HEK293 (cell line): ENCODE data around the gene DDX51.

ENCODE experiments used
- CTCF ChIA-PET: fragments of 350-600 bp; formaldehyde crosslinking; extraction: SDS; loops from one replicate; lab custom pipeline; 2021; ENCODE audit warnings: antibody characterized with exemption; lab: Yijun Ruan, JAX
- POLR2A ChIA-PET: fragments of 300-600 bp; formaldehyde crosslinking; extraction: SDS; loops from one replicate; lab custom pipeline; 2020; ENCODE audit warnings: antibody characterized with exemption, inconsistent platforms; lab: Yijun Ruan, JAX
- H3K27ac ChIP-seq: fragments of 200-500 bp; sonication (Bioruptor generic); 2 replicates; pipeline ENCODE4 v1.5.1; 2014; ENCODE audit warnings: low read depth, low read length, control low read depth, inconsistent platforms; ENCODE audit errors: extremely low read depth
- H3K36me3 ChIP-seq, 2 experiments: fragments of 200-500 bp in 1 of 2; sonication (Bioruptor generic) in 1 of 2; 1 replicate in 1 of 2; 2 replicates in 1 of 2; pipeline ENCODE4 v1.5.1; 2014 to 2017; ENCODE audit warnings: inconsistent platforms in 2 of 2, low read length in 2 of 2; ENCODE audit not compliant: control insufficient read depth in 2 of 2, insufficient read depth in 1 of 2
- H3K4me1 ChIP-seq: fragments of 200-500 bp; sonication (Bioruptor generic); 2 replicates; pipeline ENCODE4 v1.5.1; 2014; ENCODE audit warnings: mild to moderate bottlenecking, low read length, inconsistent platforms; ENCODE audit not compliant: control insufficient read depth, insufficient read depth
- H3K4me3 ChIP-seq: 2 replicates; pipeline ENCODE4 v1.5.1; 2011; ENCODE audit warnings: low read depth, mild to moderate bottlenecking, control low read depth, low read length, moderate library complexity
- H3K9me3 ChIP-seq: fragments of 200-500 bp; sonication (Bioruptor generic); 2 replicates; pipeline ENCODE4 v1.5.1; 2014; ENCODE audit warnings: low read depth, low read length, inconsistent platforms; ENCODE audit not compliant: control insufficient read depth, insufficient read depth
- AEBP2 ChIP-seq: fragments of 450-650 bp; formaldehyde crosslinking; IDR thresholded peaks from 2 replicates; pipeline ENCODE4 v1.5.1; 2016; ENCODE audit warnings: missing biosample characterization, missing genetic modification characterization, borderline replicate concordance
- ELK4 ChIP-seq: IDR thresholded peaks from 2 replicates; pipeline ENCODE4 v1.6.1; 2011; ENCODE audit warnings: mild to moderate bottlenecking, low read depth, low read length, borderline replicate concordance
- FEZF1 ChIP-seq: fragments of 450-650 bp; formaldehyde crosslinking; IDR thresholded peaks from 2 replicates; pipeline ENCODE4 v1.5.1; 2016; ENCODE audit warnings: missing biosample characterization, missing genetic modification characterization
- HIC1 ChIP-seq: fragments of 450-650 bp; formaldehyde crosslinking; IDR thresholded peaks from 2 replicates; pipeline ENCODE4 v1.5.1; 2016; ENCODE audit warnings: missing biosample characterization, missing genetic modification characterization
- IKZF3 ChIP-seq: fragments of 450-650 bp; IDR thresholded peaks from 2 replicates; pipeline ENCODE4 v1.5.0; 2018; ENCODE audit warnings: missing biosample characterization, mild to moderate bottlenecking, missing genetic modification characterization, moderate library complexity
- ZFP37 ChIP-seq: fragments of 450-650 bp; formaldehyde crosslinking; IDR thresholded peaks from 2 replicates; pipeline ENCODE4 v1.5.1; 2016; ENCODE audit warnings: missing biosample characterization, missing genetic modification characterization
- ZFP41 ChIP-seq: fragments of 450-650 bp; formaldehyde crosslinking; IDR thresholded peaks from 2 replicates; pipeline ENCODE4 v1.5.1; 2016; ENCODE audit warnings: missing biosample characterization, missing genetic modification characterization, borderline replicate concordance
- ZNF157 ChIP-seq: fragments of 450-650 bp; formaldehyde crosslinking; IDR thresholded peaks from 2 replicates; pipeline ENCODE4 v1.5.1; 2016; ENCODE audit warnings: missing biosample characterization, missing genetic modification characterization
- ZNF324 ChIP-seq: fragments of 450-650 bp; formaldehyde crosslinking; IDR thresholded peaks from 2 replicates; pipeline ENCODE4 v1.5.1; 2016; ENCODE audit warnings: missing biosample characterization, missing genetic modification characterization
- ZNF341 ChIP-seq: fragments of 450-650 bp; formaldehyde crosslinking; IDR thresholded peaks from 2 replicates; pipeline ENCODE4; 2016; ENCODE audit warnings: low read depth, missing biosample characterization, missing genetic modification characterization
- ZNF513 ChIP-seq: fragments of 450-650 bp; IDR thresholded peaks from 2 replicates; pipeline ENCODE4 v1.5.1; 2018; ENCODE audit warnings: missing biosample characterization, missing genetic modification characterization
- ZNF521 ChIP-seq: fragments of 450-650 bp; formaldehyde crosslinking; IDR thresholded peaks from 2 replicates; pipeline ENCODE4 v1.5.1; 2017; ENCODE audit warnings: missing biosample characterization, mild to moderate bottlenecking, missing genetic modification characterization
- ZNF692 ChIP-seq: fragments of 450-650 bp; formaldehyde crosslinking; IDR thresholded peaks from 2 replicates; pipeline ENCODE4 v1.5.1; 2016; ENCODE audit warnings: missing biosample characterization, missing genetic modification characterization

The DDX51 gene

GRCh38 chr12:132178316-132178715 lies 34.2 kb upstream of the DDX51 start:
- H3K9me3 ChIP-seq, result no peaks in the 10 kb centered on the region
- no peak overlapping the region for H3K27ac ChIP-seq
- POLR2A ChIA-PET, result no interaction called here
- CTCF ChIA-PET, result interaction anchor here (0.6 to 0.7 kb wide), 3 partner anchors 41 to 317 kb away, joined by 4 to 6 read pairs (median 4); no protein-coding TSS in a partner anchor
- H3K36me3 ChIP-seq, result no peaks in the 10 kb centered on the region
- no peaks in the 10 kb centered on the region for H3K4me1 ChIP-seq
- no peak overlapping the region for H3K4me3 ChIP-seq
- no peak for TF ChIP-seq ZFP37 (tag by site-specific recombination)
- TF ChIP-seq ZNF513, result no peak
- no peak for TF ChIP-seq HIC1 (tag by site-specific recombination)
- no peak for TF ChIP-seq IKZF3 (tag by site-specific recombination)
- TF ChIP-seq ZNF157 (tag by site-specific recombination), result no peak
- no peak for TF ChIP-seq ZNF521 (tag by site-specific recombination)
- no peak for TF ChIP-seq ZNF692 (tag by site-specific recombination)
- TF ChIP-seq ZFP41 (tag by site-specific recombination), result no peak
- no peak for TF ChIP-seq ELK4
- no peak for TF ChIP-seq ZNF324 (tag by site-specific recombination)
- TF ChIP-seq FEZF1 (tag by site-specific recombination), result no peak

GRCh38 chr12:132176920-132177551 lies 32.9 kb upstream of the DDX51 start:
- TF ChIP-seq AEBP2 (tag by site-specific recombination), result no peak
- peak; percentile 75 for TF ChIP-seq ZNF341 (tag by site-specific recombination)
- Histone ChIP-seq H3K9me3 (no peaks in the 10 kb centered on the region), H3K36me3 (no peaks in the 10 kb centered on the region), H3K4me1 (no peaks in the 10 kb centered on the region), H3K27ac (no peak overlapping the region), H3K4me3 (no peak overlapping the region)
- CTCF ChIA-PET, result no interaction called here
- POLR2A ChIA-PET, result no interaction called here
